ENCODE measurements around the gene INF2.

INF2 gene

GRCh38 chr14:104767634-104767918 lies 78.2 kb downstream of the INF2 start:
- H3K9me3 Mint-ChIP-seq: peaks cover 6% of the 10 kb centered on the region
- H3K27ac Mint-ChIP-seq: peak overlapping the region in 1 of 3 experiments; percentile 25
- peaks cover 8% of the 10 kb centered on the region for H3K4me1 Mint-ChIP-seq
- TF ChIP-seq, protein P1, sequence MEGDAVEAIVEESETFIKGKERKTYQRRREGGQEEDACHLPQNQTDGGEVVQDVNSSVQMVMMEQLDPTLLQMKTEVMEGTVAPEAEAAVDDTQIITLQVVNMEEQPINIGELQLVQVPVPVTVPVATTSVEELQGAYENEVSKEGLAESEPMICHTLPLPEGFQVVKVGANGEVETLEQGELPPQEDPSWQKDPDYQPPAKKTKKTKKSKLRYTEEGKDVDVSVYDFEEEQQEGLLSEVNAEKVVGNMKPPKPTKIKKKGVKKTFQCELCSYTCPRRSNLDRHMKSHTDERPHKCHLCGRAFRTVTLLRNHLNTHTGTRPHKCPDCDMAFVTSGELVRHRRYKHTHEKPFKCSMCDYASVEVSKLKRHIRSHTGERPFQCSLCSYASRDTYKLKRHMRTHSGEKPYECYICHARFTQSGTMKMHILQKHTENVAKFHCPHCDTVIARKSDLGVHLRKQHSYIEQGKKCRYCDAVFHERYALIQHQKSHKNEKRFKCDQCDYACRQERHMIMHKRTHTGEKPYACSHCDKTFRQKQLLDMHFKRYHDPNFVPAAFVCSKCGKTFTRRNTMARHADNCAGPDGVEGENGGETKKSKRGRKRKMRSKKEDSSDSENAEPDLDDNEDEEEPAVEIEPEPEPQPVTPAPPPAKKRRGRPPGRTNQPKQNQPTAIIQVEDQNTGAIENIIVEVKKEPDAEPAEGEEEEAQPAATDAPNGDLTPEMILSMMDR (IDR thresholded peaks at IDR 0.05; ENCODE audit: unreplicated experiment in 3 of 3): no peak
- H3K36me3 Mint-ChIP-seq (ENCODE audit: low read depth): peaks cover 57% of the 10 kb centered on the region
- no peak overlapping the region for H3K4me3 Mint-ChIP-seq
- H3K27me3 Mint-ChIP-seq (ENCODE audit: low read depth): no peaks in the 10 kb centered on the region

DNA sequence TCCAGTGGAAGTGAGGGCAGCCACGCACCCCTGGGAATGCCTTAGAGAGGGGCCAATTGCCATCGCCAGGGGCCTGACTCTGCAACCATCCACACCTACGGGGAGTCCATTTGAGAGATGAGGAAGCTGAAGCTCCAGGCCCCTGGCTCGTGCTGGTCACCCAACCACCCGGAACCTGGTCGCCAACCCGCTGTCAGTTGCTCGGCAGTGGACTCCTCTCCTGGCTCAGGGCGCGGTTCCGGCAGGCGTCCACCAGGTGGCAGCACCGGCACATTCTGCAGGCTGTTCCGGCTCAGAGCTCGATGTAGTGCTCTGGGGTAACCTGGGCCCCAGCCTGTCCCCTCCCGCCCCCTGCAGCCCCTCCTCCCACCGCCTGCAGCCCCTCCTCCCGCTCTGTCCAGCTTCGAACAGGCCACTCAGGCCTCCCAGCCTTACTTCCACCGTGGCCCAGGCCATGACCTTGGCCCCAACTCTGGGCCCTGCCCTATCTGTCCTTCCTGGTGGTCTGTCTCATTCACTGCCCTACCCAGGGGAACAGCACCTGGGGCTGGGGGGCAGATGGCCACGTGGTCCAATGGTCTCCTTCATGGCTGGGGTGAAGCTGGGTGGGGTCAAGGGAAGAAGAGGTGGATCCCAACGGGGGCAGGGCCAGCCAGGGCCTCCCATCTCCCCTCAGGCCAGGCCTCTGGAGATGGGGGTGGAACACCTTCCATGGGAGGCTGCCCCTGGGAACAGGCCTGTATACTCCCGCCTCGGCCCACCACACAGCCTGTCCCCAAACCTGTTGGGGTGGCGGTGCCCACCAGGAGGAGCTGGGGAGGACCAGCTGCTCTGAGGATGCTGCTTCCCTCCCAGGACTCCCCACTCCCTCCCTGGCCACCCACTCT lies 79.3 kb downstream of the INF2 start:
- Mint-ChIP-seq H3K27ac (peak overlapping the region in 1 of 3 experiments; percentile 60), H3K9me3 (peaks cover 6% of the 10 kb centered on the region), H3K4me1 (peaks cover 8% of the 10 kb centered on the region), H3K36me3 (ENCODE audit: low read depth) (peaks cover 56% of the 10 kb centered on the region), H3K27me3 (ENCODE audit: low read depth) (no peaks in the 10 kb centered on the region), H3K4me3 (no peak overlapping the region)
- TF ChIP-seq, protein P1 (IDR thresholded peaks at IDR 0.05; ENCODE audit: unreplicated experiment in 3 of 3): peak; percentile 87 to 94 (median 90)

GRCh38 chr14:104769324-104770071 lies 80.1 kb downstream of the INF2 start:
- H3K4me1 Mint-ChIP-seq: peaks cover 8% of the 10 kb centered on the region
- no peak overlapping the region for H3K4me3 Mint-ChIP-seq
- peaks cover 6% of the 10 kb centered on the region for H3K9me3 Mint-ChIP-seq
- H3K36me3 Mint-ChIP-seq (ENCODE audit: low read depth): peaks cover 56% of the 10 kb centered on the region
- TF ChIP-seq, protein P1 (IDR thresholded peaks at IDR 0.05; ENCODE audit: unreplicated experiment in 3 of 3): no peak
- H3K27me3 Mint-ChIP-seq (ENCODE audit: low read depth): no peaks in the 10 kb centered on the region
- H3K27ac Mint-ChIP-seq: peak overlapping the region in 2 of 3 experiments; percentile 39 to 60

DNA sequence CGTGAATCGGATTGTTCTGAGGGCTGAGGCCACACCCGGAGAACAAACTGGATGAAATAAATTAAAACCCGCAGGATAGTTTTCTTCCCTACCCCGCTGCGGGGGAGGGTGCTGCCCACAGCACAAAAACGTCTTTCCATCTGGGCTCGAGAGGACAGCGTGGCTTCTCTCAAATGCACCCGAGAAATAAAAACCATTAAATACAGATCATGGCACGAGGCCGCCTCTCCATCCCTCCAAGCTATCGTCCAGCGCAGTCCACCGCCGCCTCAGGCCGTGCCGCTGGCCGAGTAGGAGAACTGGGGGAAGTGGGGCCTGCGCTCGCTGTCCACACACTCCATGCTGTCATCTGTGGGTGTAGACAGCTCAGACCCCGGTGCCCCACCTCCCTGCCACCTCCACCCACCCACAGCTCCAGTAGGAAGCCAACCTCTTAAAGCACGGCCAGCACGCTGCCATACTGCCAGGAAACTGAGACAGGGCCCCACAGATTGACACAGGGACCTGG lies 80.7 kb downstream of the INF2 start:
- Mint-ChIP-seq H3K27me3 (ENCODE audit: low read depth) (no peaks in the 10 kb centered on the region), H3K36me3 (ENCODE audit: low read depth) (peaks cover 55% of the 10 kb centered on the region), H3K4me3 (no peak overlapping the region), H3K9me3 (peaks cover 6% of the 10 kb centered on the region), H3K27ac (peak overlapping the region in 2 of 3 experiments; percentile 39 to 53), H3K4me1 (peaks cover 8% of the 10 kb centered on the region)
- TF ChIP-seq, protein P1 (IDR thresholded peaks at IDR 0.05; ENCODE audit: unreplicated experiment in 3 of 3): no peak

DNA sequence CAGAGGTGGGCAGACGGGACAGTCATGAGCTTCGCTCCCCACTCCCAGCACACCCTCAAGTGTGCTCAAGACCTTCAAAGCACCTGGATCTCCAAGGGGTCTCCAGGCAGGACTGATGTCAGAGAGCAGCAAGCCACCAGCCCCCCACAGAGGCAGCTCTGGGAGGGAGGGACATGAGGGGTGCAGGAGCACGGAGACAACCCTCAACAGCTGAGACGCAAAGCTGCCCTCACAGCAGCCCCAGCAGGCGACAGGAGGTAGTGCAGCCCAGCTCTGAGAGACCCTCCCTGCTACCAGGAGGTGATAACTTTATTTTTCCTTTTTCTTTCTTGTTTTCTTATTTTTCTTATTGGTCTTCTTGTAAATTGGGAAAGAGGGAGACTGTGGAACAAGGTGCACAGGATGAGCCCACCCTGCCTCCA lies 81.4 kb downstream of the INF2 start:
- Mint-ChIP-seq H3K36me3 (ENCODE audit: low read depth) (peaks cover 47% of the 10 kb centered on the region), H3K4me3 (no peak overlapping the region), H3K4me1 (peaks cover 8% of the 10 kb centered on the region), H3K27ac (no peak overlapping the region), H3K9me3 (no peaks in the 10 kb centered on the region), H3K27me3 (ENCODE audit: low read depth) (no peaks in the 10 kb centered on the region)
- TF ChIP-seq, protein P1 (IDR thresholded peaks at IDR 0.05; ENCODE audit: unreplicated experiment in 3 of 3): peak; percentile 22 to 48 (median 42)
